ENCODE data around the gene ACP1.

ACP1 gene

GRCh38 chr2:275466-275865 lies 10.7 kb downstream of the ACP1 start:
- DNase-seq (ENCODE audit: extremely low spot score), result peak; percentile 48
- POLR2A ChIA-PET, result no interaction called here

GRCh38 chr2:278312-278926 lies 13.7 kb downstream of the ACP1 start:
- POLR2A ChIA-PET, result no interaction called here
- TF ChIP-seq, protein P1, sequence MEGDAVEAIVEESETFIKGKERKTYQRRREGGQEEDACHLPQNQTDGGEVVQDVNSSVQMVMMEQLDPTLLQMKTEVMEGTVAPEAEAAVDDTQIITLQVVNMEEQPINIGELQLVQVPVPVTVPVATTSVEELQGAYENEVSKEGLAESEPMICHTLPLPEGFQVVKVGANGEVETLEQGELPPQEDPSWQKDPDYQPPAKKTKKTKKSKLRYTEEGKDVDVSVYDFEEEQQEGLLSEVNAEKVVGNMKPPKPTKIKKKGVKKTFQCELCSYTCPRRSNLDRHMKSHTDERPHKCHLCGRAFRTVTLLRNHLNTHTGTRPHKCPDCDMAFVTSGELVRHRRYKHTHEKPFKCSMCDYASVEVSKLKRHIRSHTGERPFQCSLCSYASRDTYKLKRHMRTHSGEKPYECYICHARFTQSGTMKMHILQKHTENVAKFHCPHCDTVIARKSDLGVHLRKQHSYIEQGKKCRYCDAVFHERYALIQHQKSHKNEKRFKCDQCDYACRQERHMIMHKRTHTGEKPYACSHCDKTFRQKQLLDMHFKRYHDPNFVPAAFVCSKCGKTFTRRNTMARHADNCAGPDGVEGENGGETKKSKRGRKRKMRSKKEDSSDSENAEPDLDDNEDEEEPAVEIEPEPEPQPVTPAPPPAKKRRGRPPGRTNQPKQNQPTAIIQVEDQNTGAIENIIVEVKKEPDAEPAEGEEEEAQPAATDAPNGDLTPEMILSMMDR (IDR thresholded peaks at IDR 0.05; ENCODE audit: control extremely low read depth, extremely low read depth, low read depth, missing control alignments), result no peak
- CTCF ChIA-PET, result interaction anchor here (0.8 kb wide), 1 partner anchor 11 kb away, joined by 3 read pairs; no protein-coding TSS in a partner anchor
- no peak for DNase-seq (ENCODE audit: extremely low spot score)

More at GRCh38 chr2:275466-275865, 10.7 kb downstream of the ACP1 start:
- TF ChIP-seq, protein P1 (IDR thresholded peaks at IDR 0.05; ENCODE audit: control extremely low read depth, extremely low read depth, low read depth, missing control alignments), result no peak
- CTCF ChIA-PET, result interaction anchor here (1.4 to 2.4 kb wide), 3 partner anchors 9 to 13 kb away, joined by 3 to 8 read pairs (median 7); no protein-coding TSS in a partner anchor

- CTCF ChIA-PET, result interaction anchor here (0.8 kb wide), 1 partner anchor 12 kb away, joined by 3 read pairs; no protein-coding TSS in a partner anchor
- no peak for DNase-seq (ENCODE audit: extremely low spot score)
- TF ChIP-seq, protein P1 (IDR thresholded peaks at IDR 0.05; ENCODE audit: control extremely low read depth, extremely low read depth, low read depth, missing control alignments), result no peak
- POLR2A ChIA-PET, result no interaction called here
These were observed 14.2 kb downstream of the ACP1 start for GRCh38 chr2:278927-279320.

DNA sequence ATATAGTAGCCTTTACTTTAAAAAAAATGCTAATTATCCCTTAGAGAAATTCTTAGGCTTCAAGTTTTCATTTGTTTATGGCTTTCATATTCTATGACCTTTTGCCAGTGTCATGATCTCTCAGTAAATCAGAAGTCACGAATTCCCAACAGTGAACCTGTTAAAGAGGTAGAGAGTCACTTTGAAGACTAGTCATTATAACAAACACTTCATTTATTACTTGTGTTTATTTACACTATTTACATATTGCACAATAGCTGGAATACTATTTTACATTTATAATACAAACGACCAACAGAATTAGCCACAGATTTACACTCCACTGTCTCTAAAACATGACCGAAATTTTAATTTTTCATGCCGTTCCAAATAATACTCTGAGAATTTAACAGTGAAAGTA lies 14.6 kb downstream of the ACP1 start:
- ChIA-PET POLR2A (no interaction called here), CTCF (no interaction called here)
- TF ChIP-seq, protein P1 (IDR thresholded peaks at IDR 0.05; ENCODE audit: control extremely low read depth, extremely low read depth, low read depth, missing control alignments), result no peak
- no peak for DNase-seq (ENCODE audit: extremely low spot score)

DNA sequence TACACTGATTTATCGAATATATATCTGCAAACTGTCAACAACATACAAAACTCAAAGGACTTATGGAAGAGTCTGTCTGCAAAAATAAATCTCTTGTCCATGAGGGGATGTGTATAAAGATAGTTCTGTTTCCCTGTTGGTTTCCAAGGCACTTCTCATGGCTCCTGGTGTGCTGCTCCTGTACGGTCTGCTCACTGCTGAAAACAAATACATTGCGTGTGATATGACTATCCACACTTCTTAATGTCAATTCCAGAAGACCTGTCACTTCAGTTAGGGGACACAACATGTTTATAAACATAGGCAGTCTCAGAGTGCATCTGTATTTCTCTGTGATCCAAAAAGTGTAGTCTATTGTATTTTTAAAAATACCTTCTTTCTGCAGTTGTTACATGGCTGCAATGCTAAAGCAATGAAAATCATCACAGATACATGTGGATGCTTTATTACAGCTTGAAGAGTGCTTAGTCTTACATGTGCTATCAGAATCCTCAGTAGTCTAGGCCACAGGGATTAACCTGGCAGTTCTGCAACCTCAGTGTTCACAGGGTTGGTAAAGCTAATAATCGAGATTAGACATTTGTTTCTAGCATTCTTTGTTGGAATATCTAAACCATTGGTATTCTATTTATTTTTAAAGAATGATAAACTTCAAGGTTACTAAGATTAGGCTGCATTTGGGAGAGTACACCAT lies 15.4 kb downstream of the ACP1 start:
- DNase-seq (ENCODE audit: extremely low spot score), result no peak
- ChIA-PET CTCF (interaction anchor here (1.5 kb wide), 1 partner anchor 34 kb away, joined by 4 read pairs; no protein-coding TSS in a partner anchor), POLR2A (no interaction called here)
- TF ChIP-seq, protein P1 (IDR thresholded peaks at IDR 0.05; ENCODE audit: control extremely low read depth, extremely low read depth, low read depth, missing control alignments), result no peak

GRCh38 chr2:280650-281110 lies 15.9 kb downstream of the ACP1 start:
- ChIA-PET POLR2A (no interaction called here), CTCF (interaction anchor here (1.5 kb wide), 1 partner anchor 35 kb away, joined by 4 read pairs; no protein-coding TSS in a partner anchor)
- TF ChIP-seq, protein P1 (IDR thresholded peaks at IDR 0.05; ENCODE audit: control extremely low read depth, extremely low read depth, low read depth, missing control alignments), result no peak
- no peak for DNase-seq (ENCODE audit: extremely low spot score)

Data from GM10248 (cell line).